Fibroblast of the conjunctiva (primary cell): Measurements from ENCODE around the gene RABL6.
"Not testable (repeated sequence)": the region's sequence is repeated elsewhere in the genome, so short reads cannot be mapped to it uniquely, and the experiment has no call there.

ENCODE experiments used
- DNase-seq: peaks from one replicate; pipeline ENCODE4 v3.0.0-alpha.2; 2010; ENCODE audit warnings: low read depth

RABL6 gene

DNA sequence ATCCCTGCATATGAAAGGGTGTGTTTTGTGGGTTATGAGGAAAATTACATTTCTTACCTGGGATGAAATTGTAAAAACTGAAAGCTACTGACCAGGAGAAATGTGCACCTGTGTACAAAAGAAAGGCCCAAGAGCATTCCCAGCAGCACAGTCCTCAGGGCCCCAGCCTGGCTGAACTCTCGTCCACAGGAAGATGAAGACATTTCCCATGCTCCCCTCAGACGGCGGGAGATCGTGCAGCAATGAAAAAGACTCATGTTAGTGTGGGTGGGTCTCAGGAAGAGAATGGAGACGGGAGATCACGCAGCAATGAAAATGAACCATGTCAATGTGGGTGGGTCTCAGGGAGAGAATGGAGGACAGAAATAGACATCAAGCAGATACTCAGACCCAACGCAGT lies 30.8 kb upstream of the RABL6 start:
- DNase-seq: no peak

DNA sequence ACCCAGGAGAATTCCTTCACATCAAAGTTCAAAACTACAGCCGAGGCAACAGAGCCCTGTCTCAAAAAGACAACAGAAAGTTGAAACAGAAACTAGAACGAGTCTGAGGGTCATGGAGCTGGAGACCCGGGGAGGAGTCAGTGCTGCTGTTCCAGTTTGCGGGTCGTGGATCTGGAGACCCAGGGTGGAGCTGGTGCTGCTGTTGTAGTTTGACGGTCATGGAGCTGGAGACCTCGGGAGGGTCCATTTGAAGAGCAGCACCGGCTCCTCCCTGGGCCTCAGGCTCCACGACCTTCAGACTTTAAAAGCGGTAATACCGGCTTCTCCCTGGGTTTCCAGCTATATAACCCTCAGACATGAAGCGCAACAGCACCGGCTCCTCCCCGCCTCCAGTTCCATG lies 30.4 kb upstream of the RABL6 start:
- DNase-seq: no peak

DNA sequence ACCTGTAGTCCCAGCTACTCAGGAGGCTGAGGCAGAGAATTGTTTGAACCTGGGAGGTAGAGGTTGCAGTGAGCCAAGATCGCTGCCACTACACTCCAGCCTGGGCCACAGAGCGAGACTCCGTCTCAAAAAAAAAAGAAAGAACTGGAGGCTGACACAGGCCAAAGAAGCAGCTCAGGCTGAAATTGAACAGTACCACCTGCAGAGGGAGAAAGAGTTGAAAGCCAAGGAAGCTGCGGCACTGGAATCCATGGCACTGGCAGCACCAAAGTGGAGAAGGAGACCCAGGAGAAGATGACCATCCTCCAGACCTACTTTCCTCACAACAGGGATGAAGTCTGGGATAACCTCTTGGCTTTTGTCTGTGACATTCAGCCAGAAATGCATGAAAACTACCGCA lies 27.9 kb upstream of the RABL6 start:
- no peak for DNase-seq

DNA sequence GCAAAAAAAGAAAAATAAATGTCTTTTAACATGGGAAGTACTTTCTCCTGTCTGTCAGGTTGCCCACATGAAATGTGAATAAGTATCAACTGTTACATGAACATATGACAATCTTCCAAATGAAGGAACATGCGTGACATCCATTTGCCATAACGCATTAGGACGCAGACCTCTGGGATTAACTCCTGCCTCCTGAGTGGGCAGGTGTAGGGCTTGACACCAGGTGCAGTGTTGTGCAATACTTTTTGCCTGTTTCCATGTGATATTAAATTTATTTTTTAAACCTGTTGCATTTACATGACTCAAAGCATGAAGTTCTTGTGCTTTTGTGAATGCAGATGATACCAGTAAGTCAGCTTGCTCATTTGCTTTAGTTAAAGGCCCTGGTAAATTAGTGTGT lies 25.3 kb upstream of the RABL6 start:
- no peak for DNase-seq

DNA sequence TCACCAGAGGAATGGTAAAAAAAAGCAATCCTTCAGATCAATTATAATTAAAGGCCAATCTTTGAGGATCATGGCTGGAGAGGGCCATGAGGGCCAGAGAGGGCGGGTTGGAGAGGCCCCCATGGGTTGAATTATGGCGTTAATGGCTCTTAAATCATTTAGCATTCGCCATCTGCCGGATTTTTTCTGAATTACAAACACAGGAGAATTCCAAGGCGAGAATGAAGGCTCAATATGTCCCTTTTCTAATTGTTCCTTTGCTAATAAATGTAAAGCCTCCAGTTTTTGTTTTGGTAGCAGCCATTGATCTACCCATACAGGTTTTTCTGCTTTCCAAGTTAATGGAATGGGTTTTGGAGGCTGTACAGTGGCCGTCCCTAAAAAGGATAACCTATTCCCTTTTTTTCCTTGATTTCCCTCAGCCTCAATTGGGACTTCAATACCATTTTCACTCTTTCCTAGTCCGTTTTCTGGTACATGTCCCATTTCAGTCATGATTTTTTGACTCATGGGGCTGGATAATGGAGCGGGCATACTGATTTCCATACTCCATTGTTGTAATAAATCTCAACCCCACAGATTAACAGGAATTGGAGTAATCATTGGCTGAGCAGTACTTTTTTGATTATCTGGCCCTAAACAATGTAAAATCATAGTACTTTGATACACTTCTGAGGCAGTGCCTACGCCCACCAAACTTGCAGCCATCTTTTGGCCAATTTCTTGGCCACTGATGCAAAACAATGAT lies 23.3 kb upstream of the RABL6 start:
- DNase-seq: no peak

DNA sequence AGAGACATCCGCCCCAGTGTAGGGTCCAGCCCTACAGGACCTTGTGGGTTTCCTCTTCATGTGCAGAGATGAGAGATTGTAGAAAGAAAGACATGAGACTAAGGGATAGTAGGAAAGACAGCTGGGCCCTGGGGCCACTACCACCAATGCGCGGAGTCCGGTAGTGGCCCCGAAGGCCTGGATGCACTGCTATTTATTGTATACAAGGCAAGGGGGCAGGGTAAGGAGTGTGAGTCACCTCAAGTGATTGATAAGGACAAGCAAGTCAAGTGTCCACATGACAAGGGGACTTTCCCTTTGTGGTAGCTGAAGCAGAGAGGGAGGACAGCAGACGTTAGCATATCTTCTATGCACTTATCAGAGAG lies 22.8 kb upstream of the RABL6 start:
- no peak for DNase-seq

DNA sequence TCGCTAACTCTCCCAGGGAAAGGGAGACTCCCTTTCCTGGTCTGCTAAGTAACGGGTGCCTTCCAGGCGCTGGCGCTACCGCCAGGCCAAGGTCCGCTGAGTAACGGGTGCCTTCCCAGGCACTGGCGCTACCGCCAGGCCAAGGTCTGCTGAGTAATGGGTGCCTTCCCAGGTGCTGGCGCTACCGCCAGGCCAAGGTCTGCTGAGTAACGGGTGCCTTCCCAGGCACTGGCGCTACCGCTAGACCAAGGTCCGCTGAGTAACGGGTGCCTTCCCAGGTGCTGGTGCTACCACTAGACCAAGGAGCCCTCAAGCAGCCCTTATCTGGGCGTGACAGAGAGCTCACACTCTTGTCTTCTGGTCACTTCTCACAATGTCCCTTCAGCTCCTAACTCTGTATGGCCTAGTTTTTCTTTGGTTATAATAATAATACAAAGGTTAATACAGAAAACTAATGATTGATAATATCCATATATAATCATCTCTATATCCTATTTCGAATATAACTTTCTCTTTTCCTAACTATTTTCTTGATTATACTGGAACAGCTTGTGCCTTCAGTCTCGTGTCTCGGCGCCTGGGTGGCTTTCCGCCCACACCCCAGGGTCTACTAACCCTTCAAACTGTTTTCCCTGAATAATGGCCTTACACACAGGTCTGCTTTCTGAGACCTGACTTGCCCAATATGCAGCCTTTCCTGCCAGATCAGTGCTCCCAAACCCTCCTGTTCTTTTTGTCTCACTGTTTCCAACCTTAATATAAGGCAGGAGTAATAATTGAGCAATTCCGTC lies 22.0 kb upstream of the RABL6 start:
- DNase-seq: not testable (repeated sequence)

DNA sequence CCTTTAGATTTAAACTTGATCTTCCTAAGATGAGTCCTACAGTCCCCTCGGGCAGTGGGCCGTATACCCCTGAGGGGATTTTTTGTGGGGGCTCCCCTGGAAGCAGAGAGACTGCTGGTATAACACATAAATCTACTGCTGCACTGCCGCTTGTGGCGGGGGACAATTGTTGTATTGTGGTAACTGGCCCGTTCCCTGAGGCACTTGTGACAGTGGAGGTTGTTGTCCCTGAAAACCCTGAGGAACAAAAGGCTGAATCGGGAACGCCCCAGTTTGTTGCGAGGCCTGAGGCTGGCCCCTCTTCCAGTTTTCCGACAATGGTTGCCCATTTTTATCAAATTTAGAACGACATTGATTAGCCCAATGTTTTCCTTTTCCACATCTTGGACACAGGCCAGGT lies 21.3 kb upstream of the RABL6 start:
- no peak for DNase-seq

DNA sequence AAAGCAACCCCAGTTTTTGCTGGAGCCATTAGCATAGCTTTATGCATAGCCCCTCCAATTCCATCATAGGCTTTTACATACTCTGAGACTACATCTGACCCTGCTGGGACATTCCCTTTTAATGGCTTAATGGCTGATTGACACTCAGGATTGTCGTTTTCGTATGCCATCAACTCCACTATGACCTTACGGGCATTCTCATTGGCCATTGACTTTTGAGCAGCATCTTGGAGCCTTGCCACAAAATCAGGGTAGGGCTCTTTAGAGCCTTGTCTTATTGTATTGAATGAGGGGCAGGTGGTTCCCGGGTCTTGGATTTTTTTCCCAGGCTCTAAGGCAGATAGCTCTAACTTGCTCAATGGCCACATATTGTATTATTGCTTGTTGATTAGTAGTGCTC lies 20.8 kb upstream of the RABL6 start:
- DNase-seq: not testable (repeated sequence)

DNA sequence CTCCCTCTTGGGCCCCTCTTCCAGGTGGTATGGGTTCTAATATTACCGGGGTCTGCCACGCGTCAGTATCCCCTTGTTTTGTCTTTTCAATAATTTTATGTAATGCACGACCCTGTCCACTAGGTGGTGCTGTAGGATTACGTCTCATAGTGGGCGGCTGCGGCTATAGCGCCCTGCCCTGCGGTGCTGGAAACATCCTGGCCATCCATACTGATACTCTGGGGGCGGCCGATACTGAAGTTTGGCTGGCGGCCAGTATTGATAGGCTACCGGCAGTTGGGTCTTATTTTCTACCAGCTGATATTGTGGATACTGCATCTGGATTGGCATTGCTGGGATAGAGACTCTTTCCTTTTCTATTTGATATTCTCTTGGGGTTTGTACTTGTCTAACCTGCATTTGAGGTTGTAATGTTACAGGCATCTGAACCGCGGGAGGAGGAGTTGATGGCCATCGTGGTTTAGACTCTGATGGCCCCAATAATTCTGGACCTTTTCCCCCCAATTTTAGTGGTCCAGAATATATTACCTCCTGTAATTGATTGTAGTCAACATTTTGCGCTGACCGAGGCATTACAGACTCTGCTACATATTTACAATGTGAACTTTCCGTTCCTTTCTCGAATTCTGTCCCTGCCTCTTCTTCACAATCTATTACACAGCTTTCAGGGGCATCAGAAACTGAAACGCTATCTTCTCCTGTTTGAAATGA lies 19.9 kb upstream of the RABL6 start:
- peak; percentile 32 for DNase-seq

DNA sequence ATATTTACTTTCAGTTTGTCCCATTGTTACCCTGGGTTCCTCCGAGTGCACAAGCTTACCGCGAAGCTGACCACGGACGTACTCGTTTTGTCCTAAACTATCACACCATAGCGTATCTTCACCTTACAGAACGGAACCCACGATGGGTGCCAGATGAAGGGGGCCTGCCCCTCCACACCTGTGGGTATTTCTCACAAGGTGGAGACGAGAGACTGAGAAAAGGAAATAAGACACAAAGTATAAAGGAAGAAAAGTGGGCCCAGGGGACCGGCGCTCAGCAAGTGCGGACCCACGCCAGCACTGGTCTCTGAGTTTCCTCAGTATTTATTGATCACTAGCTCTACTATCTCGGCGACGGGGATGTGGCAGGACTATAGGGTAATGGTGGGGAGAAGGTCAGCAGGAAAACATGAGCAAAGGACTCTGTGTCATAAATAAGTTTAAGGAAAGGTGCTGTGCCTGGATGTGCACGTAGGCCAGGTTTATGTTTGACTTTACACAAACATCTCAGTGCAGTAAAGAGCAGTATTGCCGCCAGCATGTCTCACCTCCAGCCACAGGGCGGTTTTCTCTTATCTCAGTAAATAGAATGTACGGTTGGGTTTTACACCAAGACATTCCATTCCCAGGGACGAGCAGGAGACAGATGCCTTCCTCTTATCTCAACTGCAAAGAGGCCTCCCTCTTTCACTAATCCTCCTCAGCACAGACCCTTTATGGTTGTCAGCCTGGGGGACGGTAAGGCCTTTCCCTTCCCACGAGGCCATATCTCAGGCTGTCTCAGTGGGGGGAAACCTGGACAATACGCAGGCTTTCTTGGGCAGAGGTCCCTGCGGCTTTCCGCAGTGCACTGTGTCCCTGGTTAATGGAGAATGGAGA lies 18.9 kb upstream of the RABL6 start:
- DNase-seq: not testable (repeated sequence)

DNA sequence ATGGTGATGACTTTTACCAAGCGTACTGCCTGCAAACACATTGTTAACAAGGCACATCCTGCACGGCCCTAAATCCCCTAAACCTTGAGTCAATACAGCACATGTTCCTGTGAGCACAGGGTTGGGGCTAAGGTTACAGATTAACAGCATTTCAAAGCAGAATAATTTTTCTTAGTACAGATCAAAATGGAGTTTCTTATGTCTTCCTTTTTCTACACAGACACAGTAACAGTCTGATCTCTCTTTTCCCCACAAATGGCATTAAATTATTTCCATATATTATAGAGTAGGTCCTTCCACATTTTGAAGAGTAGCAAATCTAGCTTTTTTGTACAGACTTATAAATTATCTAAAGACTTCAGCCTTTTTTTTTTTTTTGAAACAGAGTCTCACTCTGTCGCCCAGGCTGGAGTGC lies 18.2 kb upstream of the RABL6 start:
- DNase-seq: no peak

DNA sequence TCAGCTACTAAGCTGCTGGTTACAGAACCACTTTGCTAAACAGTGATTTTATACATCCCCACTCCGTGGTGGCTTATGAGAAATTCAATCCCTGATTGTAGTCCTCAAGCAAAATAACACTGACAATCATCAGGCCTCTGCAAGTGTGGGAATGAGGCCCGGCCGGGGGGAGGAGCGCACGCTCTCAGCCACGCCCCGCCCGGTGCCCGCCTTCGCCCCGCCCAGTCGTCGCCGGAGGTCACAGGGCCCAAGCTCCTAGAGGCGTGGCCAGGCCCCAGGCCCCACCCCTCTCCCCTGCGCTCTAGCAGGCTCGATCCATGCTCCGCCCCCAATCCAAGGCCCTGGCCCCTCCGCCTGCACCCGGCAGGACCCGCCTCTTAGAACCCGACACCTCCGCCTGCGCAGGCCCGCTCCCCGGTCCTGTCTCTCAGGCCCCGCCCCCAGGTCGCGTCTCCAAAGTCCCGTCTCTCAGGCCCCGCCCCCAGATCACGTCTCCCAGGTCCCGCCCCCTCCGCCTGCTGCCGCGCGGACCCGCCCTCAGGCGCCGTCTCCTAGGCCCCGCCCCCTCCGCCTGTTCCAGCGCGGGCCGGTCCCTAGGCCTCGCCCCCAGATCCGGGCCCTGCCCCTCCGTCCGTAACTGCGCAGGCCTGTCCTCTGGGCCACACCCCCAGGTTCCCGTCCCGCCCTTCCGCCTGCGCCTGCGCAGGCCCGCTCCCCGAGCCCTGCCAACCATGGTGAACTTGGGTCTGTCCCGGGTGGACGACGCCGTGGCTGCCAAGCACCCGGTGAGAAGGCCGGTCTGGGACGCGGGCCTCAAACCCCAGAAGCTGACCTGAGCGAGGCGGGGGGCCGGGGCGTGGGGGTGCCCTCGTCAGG lies 16.9 kb upstream of the RABL6 start, which contains the start of gene TMEM141:
Gene TMEM141, plus strand, starts transcription at position 705 of the 876 bp plus-strand sequence. Its CDS starts 27 bp downstream, at position 732.
- DNase-seq: peak; percentile 99

DNA sequence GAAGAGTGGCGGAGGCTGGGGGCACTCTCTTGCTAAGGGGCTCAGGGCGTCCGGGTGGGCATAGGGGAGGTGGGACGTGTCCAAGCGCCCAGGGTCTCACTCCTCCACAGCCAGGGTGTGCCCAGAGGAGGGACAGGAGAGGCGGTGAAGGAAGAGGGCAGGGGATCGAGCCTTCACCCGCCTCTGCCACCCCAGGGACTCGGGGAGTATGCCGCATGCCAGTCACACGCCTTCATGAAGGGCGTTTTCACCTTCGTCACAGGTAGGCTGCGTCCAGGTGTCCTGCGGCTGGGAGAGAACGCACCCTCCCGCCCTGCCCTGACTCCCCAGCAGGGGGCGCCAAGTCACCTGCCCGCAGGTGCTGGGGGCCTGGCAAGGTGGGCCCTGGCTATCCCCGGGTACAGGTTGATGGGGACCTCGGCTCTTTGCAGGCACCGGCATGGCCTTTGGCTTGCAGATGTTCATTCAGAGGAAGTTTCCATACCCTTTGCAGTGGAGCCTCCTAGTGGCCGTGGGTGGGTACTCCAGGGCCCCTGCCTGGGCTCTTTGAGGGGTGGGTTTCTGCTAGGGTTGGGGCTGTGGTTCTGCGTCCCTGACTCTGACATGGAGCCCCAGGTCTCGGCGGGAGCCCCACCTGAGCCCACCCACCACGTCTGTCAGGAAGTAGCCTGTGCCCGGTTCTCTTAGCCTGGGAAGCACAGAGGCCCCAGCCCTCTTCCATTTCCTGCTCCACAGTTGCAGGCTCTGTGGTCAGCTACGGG lies 16.1 kb upstream of the RABL6 start:
- no peak for DNase-seq

DNA sequence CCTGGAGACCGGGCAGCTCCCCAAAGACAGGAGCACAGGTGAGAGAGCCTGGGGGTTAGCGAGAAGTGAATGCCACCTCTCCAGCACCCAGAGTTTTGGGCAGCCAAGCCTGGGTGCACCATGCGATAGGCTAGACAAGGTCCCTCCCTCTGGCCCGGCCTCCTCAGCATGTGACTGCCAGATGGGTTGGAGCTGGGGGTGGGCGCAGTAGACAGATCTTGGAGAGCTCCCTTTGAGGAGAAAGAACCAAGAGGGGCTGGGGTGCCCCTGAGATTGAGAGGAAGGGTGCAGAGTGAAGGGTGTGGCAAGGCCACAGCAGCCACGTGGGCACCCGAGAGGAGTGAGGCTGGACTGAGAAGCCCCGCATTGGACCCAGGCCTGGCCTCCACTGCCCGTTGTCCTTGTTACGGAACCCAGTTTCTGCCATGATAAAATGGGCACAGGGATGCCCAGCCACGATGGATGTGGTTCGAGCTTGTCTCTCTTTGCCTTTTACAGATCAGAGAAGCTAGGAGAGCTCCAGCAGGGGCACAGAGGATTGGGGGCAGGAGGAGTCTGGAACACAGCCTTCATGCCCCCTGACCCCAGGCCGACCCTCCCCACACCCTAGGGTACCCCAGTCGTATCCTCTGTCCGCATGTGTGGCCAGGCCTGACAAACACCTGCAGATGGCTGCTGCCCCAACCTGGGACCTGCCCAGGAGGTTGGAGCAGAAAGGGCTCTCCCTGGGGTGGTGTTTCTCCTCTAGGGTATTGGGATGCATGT lies 15.2 kb upstream of the RABL6 start:
- no peak for DNase-seq

DNA sequence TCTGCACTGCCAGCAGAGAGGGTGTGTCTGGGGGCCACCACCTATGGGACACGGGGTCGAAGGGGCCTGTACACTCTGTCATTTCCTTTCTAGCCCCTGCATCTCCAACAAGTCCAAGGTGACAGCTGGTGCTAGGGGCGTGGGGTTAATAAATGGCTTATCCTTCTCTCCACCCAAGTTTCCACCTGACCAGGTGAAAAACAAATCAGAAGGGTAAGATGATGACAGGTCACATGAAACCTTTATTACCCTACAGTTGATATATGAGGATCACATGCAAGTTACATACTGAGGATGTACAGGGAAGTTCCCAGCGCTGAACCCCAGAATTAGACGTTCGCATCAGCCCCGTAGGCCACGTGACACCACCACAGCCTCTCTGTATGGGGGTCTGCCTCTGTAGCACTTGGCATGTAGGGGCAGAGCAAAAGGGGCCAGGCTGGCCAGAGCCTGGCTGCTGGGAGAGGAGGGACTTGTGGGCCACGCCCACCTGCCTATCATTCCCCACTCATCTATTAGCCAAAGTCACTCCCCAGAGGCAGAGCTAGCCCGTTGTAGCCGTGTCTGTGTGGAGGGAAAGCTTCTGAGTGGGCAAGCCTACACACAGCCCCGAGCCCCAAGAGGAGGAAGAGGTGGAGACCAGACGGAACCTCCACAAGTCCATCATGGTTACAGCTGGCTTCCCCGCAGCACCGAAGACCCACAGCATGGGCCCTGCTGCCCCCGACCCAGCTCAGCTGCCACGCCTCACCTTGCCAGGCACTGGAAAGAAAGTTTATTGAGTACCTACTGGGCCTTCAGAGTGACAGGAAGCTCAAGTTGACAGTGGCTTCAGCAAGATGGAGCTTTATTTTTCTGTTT lies 14.4 kb upstream of the RABL6 start:
- no peak for DNase-seq

DNA sequence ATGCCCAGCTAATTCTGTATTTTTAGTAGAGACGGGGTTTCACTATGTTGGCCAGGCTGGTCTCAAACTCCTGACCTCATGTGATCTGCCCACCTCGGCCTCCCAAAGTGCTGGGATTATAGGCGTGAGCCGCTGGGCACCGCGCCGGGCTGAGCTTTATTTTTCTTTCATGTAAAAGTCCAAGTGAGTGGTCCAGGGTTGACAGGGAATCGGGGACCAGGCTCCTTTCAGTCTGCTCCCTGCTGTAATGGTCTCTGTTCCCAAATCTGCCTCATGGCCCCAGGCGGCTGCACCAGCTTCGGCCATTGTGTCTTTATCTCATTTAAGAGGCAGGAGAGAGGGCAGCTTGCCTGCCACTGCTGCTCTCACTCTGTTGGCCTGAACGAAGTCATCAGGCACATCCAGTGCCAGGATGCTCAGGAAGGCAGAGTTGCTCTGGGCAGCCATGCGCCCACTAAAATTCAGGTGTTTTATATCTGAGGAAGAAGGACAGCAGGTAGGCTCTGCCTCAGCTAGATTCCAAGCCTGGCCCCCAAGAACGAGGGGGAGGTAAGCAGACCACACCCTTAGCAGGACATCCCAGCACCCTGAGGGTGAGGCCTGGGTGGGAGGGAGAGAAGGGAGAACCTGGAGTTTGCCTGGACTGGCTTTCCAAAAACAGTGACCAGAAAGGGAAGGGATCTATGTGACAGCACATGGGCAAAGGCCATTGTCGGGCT lies 13.3 kb upstream of the RABL6 start:
- no peak for DNase-seq

DNA sequence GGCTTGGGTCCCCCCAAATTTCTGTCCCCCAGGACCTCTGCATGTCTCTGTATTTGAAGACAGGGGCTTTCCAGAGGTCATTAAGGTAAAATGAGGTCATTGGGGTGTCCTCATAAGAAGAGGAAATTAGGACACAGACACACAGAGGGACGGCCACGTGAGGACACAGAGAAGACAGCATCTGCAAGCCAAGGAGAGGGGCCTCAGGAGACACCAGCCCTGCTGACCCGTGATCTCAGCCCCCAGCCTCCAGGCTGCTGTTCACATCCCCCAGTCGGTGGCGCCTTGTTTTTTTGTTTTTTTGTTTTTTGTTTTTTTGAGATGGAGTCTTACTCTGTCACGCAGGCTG lies 12.8 kb upstream of the RABL6 start:
- DNase-seq: no peak
